ENCODE results near the gene WTAP.
"Not testable (repeated sequence)": the region's sequence is repeated elsewhere in the genome, so short reads cannot be mapped to it uniquely, and the experiment has no call there.

DNA sequence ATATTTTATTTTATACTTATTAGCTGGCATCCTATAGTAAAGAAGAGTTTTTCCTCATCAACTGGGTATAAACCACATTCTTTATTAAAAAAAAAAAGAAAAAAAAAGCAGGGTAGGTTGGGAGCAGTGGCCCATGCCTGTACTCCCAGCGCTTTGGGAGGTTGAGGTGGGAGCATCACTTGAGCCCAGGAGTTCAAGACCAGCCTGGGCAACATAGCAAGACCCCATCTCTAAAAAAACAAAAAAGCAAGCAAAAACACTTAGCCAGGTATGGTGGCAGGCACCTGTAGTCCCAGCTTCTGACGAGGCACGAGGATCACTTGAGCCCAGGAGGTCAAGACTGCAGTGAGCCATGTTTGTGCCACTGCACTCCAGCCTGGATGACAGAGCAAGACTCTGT lies 5.3 kb upstream of the WTAP start:
- TF ChIP-seq, protein P1, sequence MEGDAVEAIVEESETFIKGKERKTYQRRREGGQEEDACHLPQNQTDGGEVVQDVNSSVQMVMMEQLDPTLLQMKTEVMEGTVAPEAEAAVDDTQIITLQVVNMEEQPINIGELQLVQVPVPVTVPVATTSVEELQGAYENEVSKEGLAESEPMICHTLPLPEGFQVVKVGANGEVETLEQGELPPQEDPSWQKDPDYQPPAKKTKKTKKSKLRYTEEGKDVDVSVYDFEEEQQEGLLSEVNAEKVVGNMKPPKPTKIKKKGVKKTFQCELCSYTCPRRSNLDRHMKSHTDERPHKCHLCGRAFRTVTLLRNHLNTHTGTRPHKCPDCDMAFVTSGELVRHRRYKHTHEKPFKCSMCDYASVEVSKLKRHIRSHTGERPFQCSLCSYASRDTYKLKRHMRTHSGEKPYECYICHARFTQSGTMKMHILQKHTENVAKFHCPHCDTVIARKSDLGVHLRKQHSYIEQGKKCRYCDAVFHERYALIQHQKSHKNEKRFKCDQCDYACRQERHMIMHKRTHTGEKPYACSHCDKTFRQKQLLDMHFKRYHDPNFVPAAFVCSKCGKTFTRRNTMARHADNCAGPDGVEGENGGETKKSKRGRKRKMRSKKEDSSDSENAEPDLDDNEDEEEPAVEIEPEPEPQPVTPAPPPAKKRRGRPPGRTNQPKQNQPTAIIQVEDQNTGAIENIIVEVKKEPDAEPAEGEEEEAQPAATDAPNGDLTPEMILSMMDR (IDR thresholded peaks at IDR 0.05): not testable (repeated sequence)
- TF ChIP-seq POLR2A (IDR thresholded peaks at IDR 0.05): not testable (repeated sequence)

Measured in thyroid gland (tissue), 4 donors.